ENCODE results near the gene AMIGO1. TPM values are rescaled to one million over a fixed set of nuclear protein-coding genes. Genes with fewer than 3 reads are reported as not detected.
A peak's percentile ranks its signal among the peaks of the same experiment; 100 is the strongest.

AMIGO1 gene
- total and polyA plus RNA-seq, 7 donors = 0.60 to 12.1 (median 6.4) TPM

- DNase-seq = peak; percentile 72
- TF ChIP-seq POLR2A (IDR thresholded peaks at IDR 0.05) (no peak), EP300 (IDR thresholded peaks at IDR 0.05) (no peak), CTCF (IDR thresholded peaks at IDR 0.05) (no peak)
- no peaks in the 10 kb centered on the region for H3K9me3 ChIP-seq
- 3 to 8% methylated on average over 22 of the region's 22 CpGs for WGBS, 2 donors
- H3K27me3 ChIP-seq = no peaks in the 10 kb centered on the region
- peak overlapping the region; percentile 72 to 94 (median 89) for H3K4me3 ChIP-seq
- peaks cover 0 to 47% (median 36%) of the 10 kb centered on the region in 4 donors for H3K4me1 ChIP-seq
- H3K27ac ChIP-seq = peak overlapping the region; percentile 92 to 97 (median 95)
- H3K36me3 ChIP-seq = no peaks in the 10 kb centered on the region
- intact Hi-C loops (cut with DNase I) = loop anchor here (1.0 to 5.0 kb wide), 4 partner anchors 72 to 440 kb away; partner anchors contain the start of genes AMPD2, CSF1 and GNAT2
These were observed 38.2 kb upstream of the AMIGO1 start for GRCh38 chr1:109547463-109548320.

GRCh38 chr1:109546311-109547109, 37.0 kb upstream of the AMIGO1 start:
- H3K9me3 ChIP-seq = no peaks in the 10 kb centered on the region
- 18 to 38% methylated on average over 5 of the region's 5 CpGs for WGBS, 2 donors
- H3K4me3 ChIP-seq = peak overlapping the region in 3 of 4 donors; percentile 6 to 23 (median 11)
- no peak for TF ChIP-seq POLR2A (IDR thresholded peaks at IDR 0.05)
- TF ChIP-seq EP300 (IDR thresholded peaks at IDR 0.05) = no peak
- TF ChIP-seq CTCF (IDR thresholded peaks at IDR 0.05) = peak; percentile 80 to 94 (median 88)
- peak in 1 of 4 donors; percentile 18 for TF ChIP-seq POLR2AphosphoS5 (IDR thresholded peaks at IDR 0.05)
- peaks cover 0 to 39% (median 33%) of the 10 kb centered on the region in 4 donors for H3K4me1 ChIP-seq
- no peaks in the 10 kb centered on the region for H3K27me3 ChIP-seq
- intact Hi-C loops (cut with DNase I) = loop anchor here (2.0 to 5.0 kb wide), 3 partner anchors 226 to 441 kb away; partner anchors contain the start of gene CSF1
- H3K27ac ChIP-seq = peak overlapping the region; percentile 92 to 97 (median 95)
- peak; percentile 93 for DNase-seq
- H3K36me3 ChIP-seq = no peaks in the 10 kb centered on the region

- 82 to 86% methylated on average over 14 of the region's 14 CpGs for WGBS, 2 donors
- intact Hi-C loops (cut with DNase I) = no loop called here
These were observed 34.6 kb upstream of the AMIGO1 start for GRCh38 chr1:109543988-109544735.

More at GRCh38 chr1:109543988-109544735, 34.6 kb upstream of the AMIGO1 start:
- Histone ChIP-seq H3K9me3 (no peaks in the 10 kb centered on the region), H3K27ac (no peak overlapping the region), H3K36me3 (no peaks in the 10 kb centered on the region), H3K4me1 (peaks cover 0 to 16% (median 15%) of the 10 kb centered on the region in 4 donors), H3K4me3 (no peak overlapping the region), H3K27me3 (no peaks in the 10 kb centered on the region)
- no peak for DNase-seq
- no peak for TF ChIP-seq POLR2AphosphoS5 (IDR thresholded peaks at IDR 0.05)
- no peak for TF ChIP-seq CTCF (IDR thresholded peaks at IDR 0.05)
- no peak for TF ChIP-seq POLR2A (IDR thresholded peaks at IDR 0.05)
- TF ChIP-seq EP300 (IDR thresholded peaks at IDR 0.05) = no peak

Data from sigmoid colon (tissue), 7 donors.